Epithelial cell of umbilical artery (primary cell): ENCODE results near the gene JAK3. TPM values are rescaled to one million over a fixed set of nuclear protein-coding genes. Genes with fewer than 3 reads are reported as not detected.

ENCODE experiments used
- total RNA-seq: library from RNA; depleted of rRNA; stranded (reverse); fragments of >200 nt; gene quantifications from 2 replicates; pipeline ENCODE4 v1.2.3, GENCODE V29; 2014

Gene JAK3
- 1.6 and 5.0 TPM in 2 replicates for total RNA-seq

DNA sequence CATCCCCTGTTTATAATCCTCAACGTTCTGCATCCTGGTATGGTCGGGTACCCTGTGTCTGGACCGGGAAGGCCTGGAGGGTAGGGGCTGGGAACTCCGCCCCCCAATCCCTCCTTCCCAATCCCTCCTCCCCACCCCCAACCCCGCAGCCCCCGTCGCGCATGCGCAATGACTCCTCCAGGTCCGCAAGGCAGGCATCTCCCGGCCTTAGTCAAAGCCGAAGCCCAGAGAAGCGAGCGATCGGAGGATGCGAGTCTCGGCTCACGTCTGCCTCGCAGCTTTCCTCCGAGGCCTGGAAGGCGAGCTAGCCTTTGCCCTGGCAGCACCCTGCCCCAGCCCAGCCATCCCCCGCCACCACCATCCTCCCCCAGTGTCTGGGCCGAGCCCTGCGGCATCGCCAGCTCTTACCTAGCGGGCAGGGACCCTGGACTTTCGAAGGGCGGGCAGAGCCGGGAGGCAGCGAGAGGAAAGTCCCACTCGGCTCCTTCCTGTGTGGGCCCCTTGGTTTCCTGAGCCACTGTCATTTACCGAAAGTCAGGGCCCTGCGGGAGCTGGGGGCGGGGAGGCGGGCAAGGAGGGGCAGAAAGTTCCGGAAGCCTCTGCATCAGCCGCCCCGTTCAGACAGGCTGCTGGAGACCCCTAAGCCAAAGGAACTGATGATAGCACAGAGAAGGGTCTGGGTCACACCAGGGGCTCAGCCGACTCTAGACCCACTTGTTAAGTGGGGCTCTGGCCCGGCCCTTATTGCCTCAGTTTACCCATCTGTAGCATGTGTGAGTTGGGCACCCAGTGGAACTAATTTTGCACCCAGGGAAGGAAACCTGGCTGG is at the start of gene JAK3:
JAK3 (minus strand) TSS at position 445 of the 829 bp plus-strand sequence. CDS start 3,565 bp downstream, outside the sequence.

DNA sequence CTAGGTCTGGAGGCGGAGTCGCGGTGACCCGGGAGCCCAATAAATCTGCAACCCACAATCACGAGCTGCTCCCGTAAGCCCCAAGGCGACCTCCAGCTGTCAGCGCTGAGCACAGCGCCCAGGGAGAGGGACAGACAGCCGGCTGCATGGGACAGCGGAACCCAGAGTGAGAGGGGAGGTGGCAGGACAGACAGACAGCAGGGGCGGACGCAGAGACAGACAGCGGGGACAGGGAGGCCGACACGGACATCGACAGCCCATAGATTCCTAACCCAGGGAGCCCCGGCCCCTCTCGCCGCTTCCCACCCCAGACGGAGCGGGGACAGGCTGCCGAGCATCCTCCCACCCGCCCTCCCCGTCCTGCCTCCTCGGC is 24.1 kb upstream of the JAK3 start, which contains the start of gene SLC5A5:
SLC5A5 (plus strand) TSS at position 68 of the 373 bp plus-strand sequence. CDS start 375 bp downstream, outside the sequence.

GRCh38 chr19:17859533-17860330 is 11.9 kb upstream of the JAK3 start, which contains the start of gene RPL18A:
Gene RPL18A, plus strand, starts transcription at chr19:17859910. Its CDS starts 47 bp downstream, at chr19:17859957.

DNA sequence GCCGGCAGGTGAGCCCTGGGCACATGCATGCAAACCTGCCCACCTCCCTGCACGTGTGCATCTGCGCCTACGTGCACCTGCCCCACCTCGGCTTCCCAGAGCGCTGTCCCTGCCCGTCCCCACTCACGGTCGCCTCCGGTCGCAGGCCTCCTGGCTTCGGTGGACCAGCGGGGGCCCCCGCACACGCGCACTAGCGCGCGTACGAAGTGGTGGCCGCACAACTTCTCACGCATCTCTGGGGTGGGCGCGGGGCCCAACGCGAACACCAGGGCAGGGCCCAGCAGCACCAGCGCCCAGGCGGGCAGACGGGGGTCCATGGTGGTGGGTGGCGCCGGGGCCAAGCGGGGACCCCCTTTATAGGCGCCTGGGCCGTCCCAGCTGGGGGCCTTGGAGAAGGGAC is 26.6 kb downstream of the JAK3 start, which contains the start of gene INSL3:
INSL3 (minus strand) TSS at position 330 of the 400 bp plus-strand sequence; CDS start at position 317, 13 bp downstream.

DNA sequence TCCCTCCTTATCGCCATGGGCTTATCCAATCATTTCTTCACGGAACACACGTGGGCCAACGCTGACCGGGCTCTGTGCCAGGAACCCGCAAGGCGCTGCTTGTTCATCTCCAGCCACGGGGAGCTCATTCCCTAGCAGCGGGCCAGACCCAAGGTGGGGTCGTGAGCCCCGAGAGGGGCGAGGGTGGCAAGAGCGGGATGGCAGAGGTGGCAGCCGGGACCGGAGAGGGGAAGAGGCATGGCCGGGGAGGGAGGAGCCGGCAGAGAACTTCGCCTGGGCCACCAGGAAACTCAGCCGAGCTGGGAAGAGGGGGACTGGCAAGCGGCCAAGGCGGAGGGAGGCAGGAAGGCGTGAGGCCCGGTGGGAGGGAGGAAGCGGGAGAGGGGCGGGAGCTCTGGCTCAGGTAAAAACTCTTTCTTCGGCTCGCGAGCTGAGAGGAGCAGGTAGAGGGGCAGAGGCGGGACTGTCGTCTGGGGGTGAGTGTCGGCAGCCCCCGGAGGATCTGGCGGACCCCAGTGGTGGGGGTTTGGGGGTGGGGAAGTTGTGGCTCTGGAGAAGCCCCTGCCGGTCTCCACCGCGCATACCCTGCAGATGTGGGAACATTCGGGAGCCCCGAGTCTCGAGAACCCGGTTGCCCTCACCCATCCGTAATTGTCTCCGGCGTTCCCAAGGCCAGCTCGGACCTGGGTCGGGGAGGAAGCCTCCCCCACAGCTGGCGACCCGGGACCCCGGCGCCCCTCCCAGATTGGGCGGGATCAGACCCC is 52.9 kb downstream of the JAK3 start, which contains the start of gene B3GNT3:
B3GNT3 (plus strand) TSS at position 408 of the 764 bp plus-strand sequence. CDS start 12,670 bp downstream, outside the sequence.

Other genes starting within 250 kb of the JAK3 start
- under 0.01 TPM in 1 of 2 replicates, not detected in the other for gene UNC13A, start 159.6 kb downstream of the JAK3 start, total RNA-seq
- gene MAP1S, start 128.5 kb downstream of the JAK3 start, total RNA-seq = 24.6 and 50.7 TPM in 2 replicates
- 0.65 and 1.1 TPM in 2 replicates for gene FCHO1, start 96.5 kb downstream of the JAK3 start, total RNA-seq
- not detected in 2 replicates for gene B3GNT3, start 52.8 kb downstream of the JAK3 start, total RNA-seq
- not detected in 2 replicates for gene INSL3, start 26.5 kb downstream of the JAK3 start, total RNA-seq
- 858 and 936 TPM in 2 replicates for gene RPL18A, start 11.9 kb upstream of the JAK3 start, total RNA-seq
- not detected in 2 replicates for gene SLC5A5, start 24.0 kb upstream of the JAK3 start, total RNA-seq
- gene CCDC124, start 85.0 kb upstream of the JAK3 start, total RNA-seq = 46.1 and 54.0 TPM in 2 replicates
- not detected in 2 replicates for gene KCNN1, start 119.1 kb upstream of the JAK3 start, total RNA-seq
- gene ARRDC2, start 160.2 kb upstream of the JAK3 start, total RNA-seq = 12.0 and 14.3 TPM in 2 replicates
- gene IL12RB1, start 239.0 kb upstream of the JAK3 start, total RNA-seq = 0.15 TPM in 1 of 2 replicates, not detected in the other
- gene MAST3, start 249.8 kb upstream of the JAK3 start, total RNA-seq = 0.30 and 0.32 TPM in 2 replicates